Amniotic stem cell (primary cell): ENCODE data around the gene RGS12.

ENCODE experiments used
- DNase-seq: peaks from one replicate; lab custom pipeline; 2025; lab: John Stamatoyannopoulos, UW

RGS12 gene

GRCh38 chr4:3312362-3312761, 19.5 kb downstream of the RGS12 start:
- no peak for DNase-seq

DNA sequence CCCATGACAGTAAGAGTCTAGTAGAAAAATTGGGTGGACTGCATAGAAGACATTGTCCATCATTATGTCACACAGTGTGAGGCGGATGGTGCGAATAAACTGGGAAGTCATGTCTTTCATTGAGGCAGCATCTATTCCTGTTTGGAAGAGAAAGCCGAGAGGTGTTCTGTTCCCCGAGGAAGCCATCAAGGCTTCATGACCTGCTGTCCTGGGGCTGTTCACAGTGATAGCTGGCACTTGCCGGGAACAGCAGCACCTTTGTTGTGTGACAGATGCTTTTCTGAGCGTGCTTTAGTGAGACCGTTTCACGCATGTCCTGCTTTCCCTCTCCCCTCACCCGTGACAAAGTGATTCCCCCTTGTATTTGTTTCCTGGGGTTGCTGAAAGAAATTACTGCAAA, 20.3 kb downstream of the RGS12 start:
- DNase-seq: no peak

- DNase-seq: no peak
These were observed 20.9 kb downstream of the RGS12 start for GRCh38 chr4:3313556-3314228.

DNA sequence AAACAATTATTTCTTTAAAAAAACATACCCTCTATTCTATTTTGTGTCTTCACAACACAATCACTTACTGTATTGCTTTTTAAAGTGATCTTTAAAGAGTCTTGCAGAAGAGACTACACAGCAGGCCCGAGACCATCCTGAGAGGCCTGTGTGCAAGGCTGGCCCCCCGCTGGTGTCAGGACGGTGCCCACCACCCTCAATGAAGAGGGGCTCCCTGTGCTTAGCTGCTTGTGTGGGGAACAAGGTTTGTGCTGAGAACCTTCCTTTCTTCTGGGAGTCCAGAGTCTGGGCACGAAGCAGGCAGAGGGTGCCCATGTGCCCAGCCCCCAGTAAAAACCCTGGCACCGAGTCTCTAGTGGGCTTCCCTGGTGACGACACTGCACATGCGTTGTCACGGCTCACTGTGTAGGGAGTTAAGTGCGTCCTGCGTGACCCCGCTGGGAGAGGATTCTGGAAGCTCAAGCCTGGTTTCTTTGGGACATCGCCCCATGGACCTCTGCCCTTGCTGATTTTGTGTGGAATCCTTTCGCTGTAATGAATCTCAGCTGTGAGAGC, 22.0 kb downstream of the RGS12 start:
- no peak for DNase-seq

DNA sequence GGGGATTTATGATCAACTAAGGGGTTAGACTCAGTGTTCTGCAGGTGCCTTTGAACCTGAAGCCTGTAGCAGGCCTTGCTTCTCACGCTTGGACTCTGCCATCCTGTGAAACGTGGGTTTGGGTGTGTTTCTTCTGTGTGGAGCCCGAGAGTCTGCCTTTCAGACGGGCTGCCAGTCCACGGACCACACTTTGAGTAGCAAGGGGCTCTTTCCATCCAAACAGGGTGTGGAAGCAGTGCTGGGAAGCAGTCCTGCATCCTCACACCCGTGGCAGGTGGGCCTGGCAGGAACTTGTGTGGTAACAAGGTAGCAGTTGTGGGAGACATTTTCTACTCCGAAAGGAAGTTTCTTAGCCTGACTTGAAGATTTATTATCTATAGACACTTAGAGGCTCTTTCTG, 22.7 kb downstream of the RGS12 start:
- DNase-seq: no peak

DNA sequence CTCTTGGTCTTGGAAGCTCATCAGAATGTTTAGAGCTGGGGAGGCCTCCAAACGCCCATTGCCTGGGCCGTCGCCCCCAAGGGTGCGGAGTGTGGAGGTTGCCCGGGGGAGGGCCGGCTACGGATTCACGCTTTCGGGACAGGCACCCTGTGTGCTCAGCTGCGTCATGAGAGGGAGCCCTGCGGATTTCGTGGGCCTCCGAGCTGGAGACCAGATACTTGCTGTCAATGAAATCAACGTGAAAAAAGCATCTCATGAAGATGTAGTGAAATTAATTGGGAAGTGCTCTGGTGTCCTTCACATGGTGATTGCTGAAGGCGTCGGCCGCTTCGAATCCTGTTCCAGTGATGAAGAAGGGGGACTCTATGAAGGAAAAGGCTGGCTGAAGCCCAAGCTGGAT, 23.3 kb downstream of the RGS12 start:
- no peak for DNase-seq

DNA sequence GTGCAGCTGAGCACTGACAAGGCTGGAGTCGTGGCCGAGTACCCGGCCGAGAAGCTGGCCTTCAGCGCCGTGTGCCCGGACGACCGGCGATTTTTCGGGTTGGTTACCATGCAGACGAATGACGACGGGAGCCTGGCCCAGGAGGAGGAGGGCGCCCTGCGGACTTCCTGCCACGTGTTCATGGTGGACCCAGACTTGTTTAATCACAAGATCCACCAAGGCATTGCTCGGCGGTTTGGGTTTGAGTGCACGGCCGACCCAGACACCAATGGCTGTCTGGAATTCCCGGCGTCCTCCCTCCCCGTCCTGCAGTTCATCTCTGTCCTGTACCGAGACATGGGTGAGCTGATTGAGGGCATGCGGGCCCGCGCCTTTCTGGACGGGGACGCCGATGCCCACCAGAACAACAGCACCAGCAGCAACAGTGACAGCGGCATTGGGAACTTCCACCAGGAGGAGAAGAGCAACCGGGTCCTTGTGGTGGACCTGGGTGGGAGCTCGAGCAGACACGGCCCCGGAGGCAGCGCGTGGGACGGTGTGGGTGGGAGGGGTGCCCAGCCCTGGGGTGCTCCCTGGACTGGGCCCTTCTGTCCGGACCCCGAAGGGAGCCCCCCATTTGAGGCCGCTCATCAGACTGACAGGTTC, 24.3 kb downstream of the RGS12 start:
- DNase-seq: no peak

- no peak for DNase-seq
These were observed 24.9 kb downstream of the RGS12 start for GRCh38 chr4:3317656-3318211.

GRCh38 chr4:3318561-3319021, 25.8 kb downstream of the RGS12 start:
- DNase-seq: no peak

DNA sequence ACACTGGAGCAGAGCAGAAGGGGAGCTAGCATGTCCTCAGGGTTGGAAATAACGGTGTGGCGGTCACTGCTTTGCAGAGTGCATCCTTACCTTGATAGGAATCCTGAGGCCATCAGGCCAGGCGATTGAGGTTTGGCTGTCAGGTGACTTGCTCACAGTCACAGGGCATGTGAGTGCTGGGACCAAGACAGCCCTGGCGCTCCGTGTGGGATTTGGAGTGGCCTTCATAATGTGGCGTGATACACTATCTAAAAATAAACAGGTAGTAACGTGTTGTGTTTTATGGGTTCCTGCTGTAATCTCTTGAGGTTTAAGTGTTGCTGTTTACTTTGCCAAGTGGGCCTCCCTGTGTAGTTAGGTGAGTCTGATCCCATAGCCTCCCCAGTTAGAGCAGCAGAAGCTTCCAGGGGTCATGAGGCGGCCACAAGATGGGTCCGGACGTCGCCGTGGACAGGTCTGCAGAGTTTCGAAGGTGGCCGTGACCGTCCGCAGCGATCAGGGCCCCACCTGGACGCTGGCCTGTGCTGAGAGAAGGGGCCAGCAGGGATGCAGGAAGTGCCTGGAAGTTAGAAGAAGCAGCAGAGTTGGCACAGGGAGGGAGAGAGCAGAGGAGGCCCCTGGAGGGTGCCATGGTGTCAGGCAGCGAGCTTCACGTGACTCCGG, 27.7 kb downstream of the RGS12 start:
- no peak for DNase-seq

GRCh38 chr4:3321295-3321889, 28.6 kb downstream of the RGS12 start:
- no peak for DNase-seq

DNA sequence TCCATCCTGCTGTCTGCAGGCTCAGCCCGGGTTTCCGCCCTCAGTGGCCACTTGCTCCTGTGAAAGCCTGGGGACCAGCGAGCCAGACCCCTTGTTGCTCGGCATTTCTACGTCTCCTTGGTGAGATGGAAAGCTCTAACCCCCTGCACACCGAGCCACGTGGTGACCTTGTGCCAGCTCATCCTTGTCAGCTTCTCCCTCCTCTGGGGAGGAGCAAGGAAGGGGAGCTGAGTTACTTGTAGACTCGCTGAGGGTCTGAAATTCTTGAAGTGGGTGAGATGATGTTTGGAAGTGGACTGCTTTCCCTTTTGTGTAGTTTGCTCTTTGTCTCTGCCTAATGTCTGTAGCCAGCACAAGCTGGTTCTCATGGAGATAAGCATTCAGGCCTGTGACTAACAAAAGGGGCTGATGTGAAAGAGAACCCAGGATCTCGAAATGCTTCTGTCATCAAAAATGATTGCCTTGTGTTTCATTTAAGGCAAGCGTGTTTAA, 29.3 kb downstream of the RGS12 start:
- no peak for DNase-seq

GRCh38 chr4:3323071-3323481, 30.3 kb downstream of the RGS12 start:
- DNase-seq: no peak

DNA sequence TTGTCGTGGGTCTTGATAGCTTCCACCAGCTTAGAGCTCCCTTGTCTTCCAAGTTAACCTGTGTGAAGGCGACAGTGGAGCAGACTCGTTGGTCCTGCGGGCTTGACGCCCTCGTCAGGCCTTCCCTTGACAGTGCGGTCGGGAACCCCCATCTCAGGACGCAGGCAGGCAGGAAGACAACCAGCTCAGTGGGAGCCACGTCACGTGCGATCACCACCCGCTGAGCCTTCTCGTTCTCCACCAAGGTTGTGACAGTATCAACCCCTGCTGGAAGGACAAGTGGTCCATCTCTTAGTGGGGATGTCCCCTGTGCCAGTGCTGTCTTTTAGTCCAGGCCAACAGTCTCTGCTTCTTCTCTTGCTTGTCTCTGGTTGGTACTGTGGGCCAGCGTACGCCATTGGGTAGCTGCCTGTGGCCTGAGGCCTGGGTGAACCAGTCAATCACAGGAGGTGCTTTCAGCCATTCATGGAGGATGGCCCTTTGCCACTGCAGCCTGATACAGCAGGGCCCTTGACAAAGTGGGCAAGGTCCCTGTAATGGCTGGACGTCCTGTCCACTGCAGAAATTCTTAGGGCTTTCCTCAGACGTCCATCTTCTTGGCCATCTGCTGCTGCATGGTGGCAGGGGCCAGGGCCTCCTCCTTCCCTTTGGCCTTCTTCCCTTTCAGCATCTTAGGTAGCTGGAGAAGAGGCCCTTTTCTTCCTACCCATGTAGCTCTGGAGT, 31.4 kb downstream of the RGS12 start:
- no peak for DNase-seq

DNA sequence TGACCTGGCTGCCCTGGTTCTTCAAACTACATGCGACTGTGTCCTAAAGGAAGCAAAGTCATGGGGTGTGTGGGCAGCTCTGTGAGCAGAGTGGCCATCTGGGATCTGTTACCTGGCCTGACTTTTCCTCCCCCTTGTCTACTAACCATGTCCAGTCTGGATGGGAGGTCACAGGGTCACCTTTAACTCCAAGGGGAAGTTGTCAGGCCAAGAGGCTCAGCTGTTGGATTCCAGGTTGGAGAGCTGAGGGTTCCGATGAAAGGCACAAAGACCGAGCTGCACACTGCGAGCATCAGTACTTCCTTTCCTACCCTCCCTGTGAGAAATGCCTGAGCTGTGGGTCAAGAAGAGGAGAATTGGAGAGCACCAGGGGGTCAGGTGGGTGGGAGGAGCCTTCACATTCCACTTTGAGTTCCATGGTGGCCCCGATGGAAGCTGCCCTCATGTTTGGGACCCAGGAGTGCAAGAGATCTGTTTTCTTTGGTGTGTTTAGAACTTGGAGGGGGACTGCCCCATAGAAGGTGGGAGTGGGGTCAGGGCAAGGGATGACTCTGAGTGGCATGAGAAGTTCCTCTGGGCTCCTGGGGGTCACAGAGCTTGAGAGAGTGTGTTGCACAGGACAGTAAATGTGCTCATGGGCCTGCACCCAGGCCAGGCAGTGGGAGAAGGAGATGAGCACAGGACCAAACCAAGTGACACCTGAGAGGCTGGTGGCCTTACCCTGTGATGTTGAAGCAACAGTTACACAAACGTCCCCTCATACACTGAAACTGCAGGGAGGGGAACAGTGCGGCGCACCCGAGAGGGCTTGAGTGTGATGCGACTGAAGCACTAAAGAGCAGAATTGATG, 36.2 kb downstream of the RGS12 start:
- DNase-seq: no peak

GRCh38 chr4:3329887-3330286, 37.1 kb downstream of the RGS12 start:
- DNase-seq: no peak

DNA sequence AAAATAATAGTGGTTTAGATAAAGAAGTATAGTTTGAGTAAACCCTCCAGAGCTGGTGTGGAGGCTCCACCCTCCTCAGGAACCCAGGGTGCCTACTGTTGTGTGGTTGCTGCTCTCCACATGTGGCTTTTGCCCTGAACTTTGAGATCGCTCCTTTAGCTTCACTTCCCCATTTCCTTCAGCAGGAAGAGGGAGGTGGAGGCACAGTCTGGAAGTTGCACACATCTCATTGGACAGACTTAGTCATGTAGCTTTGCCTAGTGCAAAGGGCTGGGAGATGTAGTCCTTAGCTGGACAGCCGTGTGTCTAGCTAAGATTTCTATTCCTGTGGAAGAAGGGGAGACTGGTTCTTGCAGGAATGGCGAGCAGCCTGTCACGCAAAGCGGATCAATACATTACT, 37.9 kb downstream of the RGS12 start:
- no peak for DNase-seq

DNA sequence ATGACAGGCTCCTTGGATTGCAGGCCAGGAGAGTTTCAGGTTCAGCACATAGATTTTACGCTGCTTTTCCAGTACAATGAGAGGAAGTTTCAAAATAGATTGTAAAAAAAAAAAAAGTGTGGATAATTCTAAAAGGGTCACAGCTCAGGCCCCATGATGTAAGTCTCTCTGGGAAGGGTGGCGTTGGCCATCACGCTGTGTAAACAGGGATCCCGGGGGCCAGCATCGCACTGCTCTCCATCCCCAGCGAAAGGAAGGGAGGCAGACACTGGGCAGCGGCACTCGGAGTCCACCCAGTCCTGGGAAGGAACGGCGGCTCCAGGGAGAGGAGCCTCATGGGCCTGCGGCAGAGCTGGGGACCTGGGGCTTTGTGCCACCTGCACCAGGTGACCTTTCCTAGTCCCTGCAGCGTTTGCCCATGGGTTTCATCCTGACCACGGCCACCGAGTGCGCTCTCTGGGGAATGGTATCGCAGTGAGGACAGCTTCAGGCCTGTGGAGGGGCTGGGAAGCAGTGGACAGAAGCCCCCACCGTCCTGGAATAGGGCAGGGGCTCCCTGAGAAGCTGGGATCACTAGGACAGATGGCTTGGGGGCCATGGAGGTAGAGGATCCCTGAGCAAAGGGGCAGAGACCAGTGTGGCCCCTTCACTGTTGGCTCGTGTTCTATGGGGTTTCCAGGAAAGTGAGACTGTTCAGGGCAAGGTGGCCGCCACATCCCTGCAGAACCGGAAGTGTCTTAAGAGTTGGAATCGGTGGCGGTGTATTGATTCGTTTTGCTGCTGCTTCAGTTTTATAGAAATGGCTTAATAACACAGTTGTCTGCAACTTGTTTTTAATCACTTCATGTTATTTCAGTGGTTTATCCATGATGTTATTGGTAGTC, 38.9 kb downstream of the RGS12 start:
- no peak for DNase-seq

- no peak for DNase-seq
These were observed 39.7 kb downstream of the RGS12 start for GRCh38 chr4:3332498-3332897.

- DNase-seq: no peak
These were observed 41.5 kb downstream of the RGS12 start for GRCh38 chr4:3334316-3334715.
